Caco-2 (cell line): ENCODE measurements around the gene CHI3L2. TPM values are rescaled to one million over a fixed set of nuclear protein-coding genes. Genes with fewer than 3 reads are reported as not detected.

Experiments
- BruUV-seq: library from RNA; stranded (reverse); fragments of 400-500 nt; replicated peaks from 2 replicates; lab custom pipeline; 2021; lab: Mats Ljungman, UMichigan
- CTCF ChIA-PET: fragments of 300-600 bp; sonication (Branson Sonifier 250); formaldehyde crosslinking; loops from one replicate; lab custom pipeline; 2022; ENCODE audit warnings: antibody characterized with exemption; lab: Charles Lee
- POLR2A ChIA-PET: fragments of 300-600 bp; sonication (Branson Sonifier 250); formaldehyde crosslinking; loops from one replicate; lab custom pipeline; 2022; ENCODE audit warnings: antibody characterized with exemption; lab: Charles Lee
- DNase-seq, 2 experiments: peaks; one replicate each; pipeline versions ENCODE4 v3.0.0 to v3.0.0-alpha.2; 2020 to 2022
- H3K27me3 ChIP-seq: replicated peaks from 2 replicates; pipeline ENCODE4 v1.6.0; 2011; ENCODE audit warnings: low read length; ENCODE audit not compliant: control insufficient read depth, insufficient read depth
- H3K36me3 ChIP-seq: 2 replicates; pipeline ENCODE4 v1.5.1; 2011; ENCODE audit warnings: low read length; ENCODE audit not compliant: control insufficient read depth, insufficient read depth
- H3K4me1 ChIP-seq: fragments of 250-450 bp; sonication (Bioruptor Pico); 2 replicates; pipeline ENCODE4 v1.5.1; 2020; ENCODE audit warnings: mild to moderate bottlenecking
- H3K4me3 ChIP-seq: 2 replicates; pipeline ENCODE4 v1.5.1; 2011; ENCODE audit warnings: low read depth, mild to moderate bottlenecking, control low read depth, low read length
- H3K9me3 ChIP-seq: fragments of 250-450 bp; sonication (Bioruptor Pico); 2 replicates; pipeline ENCODE4 v1.5.1; 2020; ENCODE audit warnings: mild to moderate bottlenecking, moderate library complexity
- H3K27ac Mint-ChIP-seq: one replicate; pipeline ENCODE4 v1.8.0; 2022; ENCODE audit warnings: mixed read lengths; ENCODE audit not compliant: unreplicated experiment
- H3K27me3 Mint-ChIP-seq: one replicate; pipeline ENCODE4 v1.8.0; 2022; ENCODE audit warnings: mixed read lengths; ENCODE audit not compliant: insufficient read depth, unreplicated experiment
- H3K36me3 Mint-ChIP-seq: one replicate; pipeline ENCODE4 v1.8.0; 2022; ENCODE audit warnings: mild to moderate bottlenecking, mixed read lengths; ENCODE audit not compliant: insufficient read depth, unreplicated experiment
- H3K4me1 Mint-ChIP-seq: one replicate; pipeline ENCODE4 v1.8.0; 2022; ENCODE audit warnings: low read depth, mixed read lengths; ENCODE audit not compliant: unreplicated experiment
- H3K4me3 Mint-ChIP-seq: one replicate; pipeline ENCODE4 v1.8.0; 2022; ENCODE audit warnings: mild to moderate bottlenecking, moderate library complexity, mixed read lengths; ENCODE audit not compliant: unreplicated experiment
- H3K9me3 Mint-ChIP-seq: one replicate; pipeline ENCODE4 v1.8.0; 2022; ENCODE audit warnings: mixed read lengths; ENCODE audit not compliant: unreplicated experiment
- intact Hi-C: fragments of 100-400 bp; cut with micrococcal nuclease; formaldehyde crosslinking; loops from one replicate; pipeline ENCODE4 v1.10.0; 2022; ENCODE audit not compliant: unreplicated experiment
- total RNA-seq: library from RNA; stranded (reverse); gene quantifications from 2 replicates; pipeline ENCODE4 v1.2.3, GENCODE V29; 2022
- TF ChIP-seq, protein P1 (sequence below), 2 experiments: fragments of 200-600 bp in 1 of 2; IDR thresholded peaks; 1 replicate in 1 of 2; 2 replicates in 1 of 2; pipeline versions ENCODE4 v1.5.1 to v1.8.0; 2011 to 2022; ENCODE audit warnings: antibody characterized with exemption in 1 of 2, control low read depth in 1 of 2, inconsistent platforms in 1 of 2, low read depth in 1 of 2, low read length in 1 of 2, mild to moderate bottlenecking in 1 of 2, moderate library complexity in 1 of 2; ENCODE audit not compliant: insufficient read depth in 1 of 2, severe bottlenecking in 1 of 2, unreplicated experiment in 1 of 2

CHI3L2 gene
- total RNA-seq, 1 experiment from 2014 or later = not detected

DNA sequence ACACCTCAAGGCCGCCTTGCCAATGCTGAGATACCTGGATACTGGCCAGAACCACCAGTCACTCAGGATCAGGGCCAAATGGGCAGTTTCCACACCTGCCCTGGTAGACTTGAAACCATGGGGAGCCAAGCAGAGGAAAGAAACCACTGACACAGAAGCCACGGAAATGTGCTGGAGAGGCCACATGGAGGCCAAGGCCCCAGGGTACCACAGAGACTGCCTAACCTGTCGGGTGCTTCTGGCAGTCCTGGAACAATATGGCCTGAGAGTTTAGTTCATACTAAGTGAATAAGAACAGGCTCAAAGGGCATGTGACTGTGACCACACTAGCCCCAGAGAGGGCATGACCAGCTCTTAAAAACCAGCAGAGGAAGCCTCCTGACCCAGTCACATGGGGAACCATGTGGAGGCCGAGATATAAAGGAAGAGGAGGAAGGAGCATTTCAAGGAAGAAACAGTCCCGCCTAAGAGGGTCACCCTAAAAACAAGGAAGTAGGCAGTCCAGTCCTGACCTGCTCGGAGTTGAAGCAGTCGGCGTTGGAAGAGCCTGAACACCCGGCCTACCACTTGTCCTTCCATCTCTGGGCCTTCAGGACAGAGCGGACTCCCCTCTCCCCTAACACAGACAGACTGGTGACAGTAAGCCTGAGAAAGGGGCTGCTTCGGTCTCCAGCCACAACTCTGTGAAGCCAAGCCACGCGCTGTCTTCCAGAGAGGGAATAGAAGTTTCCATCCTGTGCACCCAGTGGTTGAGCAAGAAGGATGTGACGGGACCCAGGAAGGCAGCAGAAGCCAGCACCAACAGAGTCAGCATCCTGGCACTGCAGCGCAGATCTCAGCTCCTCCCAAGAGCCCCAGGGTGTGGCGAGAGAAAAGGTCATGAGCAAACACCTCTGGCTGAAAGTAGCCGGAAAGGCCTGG, 27.4 kb upstream of the CHI3L2 start, which contains the start of gene DENND2D:
Gene DENND2D, minus strand, starts transcription at position 766 of the 921 bp plus-strand sequence. Its CDS starts 187 bp downstream, at position 579.
- ChIA-PET POLR2A (no interaction called here), CTCF (no interaction called here)
- H3K9me3 Mint-ChIP-seq = no peaks in the 10 kb centered on the region
- no peaks in the 10 kb centered on the region for H3K27me3 Mint-ChIP-seq
- Histone ChIP-seq H3K4me1 (peaks cover 33% of the 10 kb centered on the region), H3K4me3 (no peak within 1 kb of the TSS), H3K27me3 (no peaks in the 10 kb centered on the region), H3K36me3 (peaks cover 2% of the 10 kb centered on the region; the same call in 1 of the 2 replicates), H3K9me3 (no peaks in the 10 kb centered on the region)
- BruUV-seq = no TSS peak
- TF ChIP-seq, protein P1, sequence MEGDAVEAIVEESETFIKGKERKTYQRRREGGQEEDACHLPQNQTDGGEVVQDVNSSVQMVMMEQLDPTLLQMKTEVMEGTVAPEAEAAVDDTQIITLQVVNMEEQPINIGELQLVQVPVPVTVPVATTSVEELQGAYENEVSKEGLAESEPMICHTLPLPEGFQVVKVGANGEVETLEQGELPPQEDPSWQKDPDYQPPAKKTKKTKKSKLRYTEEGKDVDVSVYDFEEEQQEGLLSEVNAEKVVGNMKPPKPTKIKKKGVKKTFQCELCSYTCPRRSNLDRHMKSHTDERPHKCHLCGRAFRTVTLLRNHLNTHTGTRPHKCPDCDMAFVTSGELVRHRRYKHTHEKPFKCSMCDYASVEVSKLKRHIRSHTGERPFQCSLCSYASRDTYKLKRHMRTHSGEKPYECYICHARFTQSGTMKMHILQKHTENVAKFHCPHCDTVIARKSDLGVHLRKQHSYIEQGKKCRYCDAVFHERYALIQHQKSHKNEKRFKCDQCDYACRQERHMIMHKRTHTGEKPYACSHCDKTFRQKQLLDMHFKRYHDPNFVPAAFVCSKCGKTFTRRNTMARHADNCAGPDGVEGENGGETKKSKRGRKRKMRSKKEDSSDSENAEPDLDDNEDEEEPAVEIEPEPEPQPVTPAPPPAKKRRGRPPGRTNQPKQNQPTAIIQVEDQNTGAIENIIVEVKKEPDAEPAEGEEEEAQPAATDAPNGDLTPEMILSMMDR (IDR thresholded peaks at IDR 0.05; ENCODE audit: insufficient read depth in 1 of 2, low read depth in 1 of 2, low read length in 1 of 2, severe bottlenecking in 1 of 2, unreplicated experiment in 1 of 2) = no peak
- H3K4me3 Mint-ChIP-seq = no peak within 1 kb of the TSS
- H3K4me1 Mint-ChIP-seq = peaks cover 9% of the 10 kb centered on the region
- intact Hi-C loops = loop anchor here (5.0 kb wide), 3 partner anchors 38 to 132 kb away; partner anchors contain the start of genes CEPT1 and DRAM2
- peaks cover 12% of the 10 kb centered on the region for H3K36me3 Mint-ChIP-seq
- no peak for DNase-seq
- H3K27ac Mint-ChIP-seq = no peak within 1 kb of the TSS

DNA sequence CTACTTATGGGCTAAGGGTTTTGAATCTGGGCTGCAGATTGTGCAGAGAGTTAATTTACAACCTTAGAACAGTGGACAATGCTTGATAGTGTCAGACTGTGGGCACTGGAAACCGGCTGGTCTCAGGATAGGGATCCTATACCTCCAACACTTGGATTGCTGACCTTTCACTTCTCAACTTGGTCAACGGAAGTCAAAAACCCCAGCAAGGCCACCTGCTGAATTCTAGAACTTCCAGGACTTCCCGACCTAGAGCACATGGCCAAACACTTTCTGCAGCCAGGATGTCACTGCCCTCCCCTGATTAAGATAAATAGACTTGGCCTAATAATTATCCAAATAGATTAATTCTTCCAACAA, 26.7 kb upstream of the CHI3L2 start:
- Mint-ChIP-seq H3K4me3 (no peak overlapping the region), H3K4me1 (peaks cover 14% of the 10 kb centered on the region), H3K36me3 (peaks cover 12% of the 10 kb centered on the region), H3K27me3 (no peaks in the 10 kb centered on the region), H3K9me3 (no peaks in the 10 kb centered on the region), H3K27ac (no peak overlapping the region)
- DNase-seq = no peak
- Histone ChIP-seq H3K27me3 (no peaks in the 10 kb centered on the region), H3K9me3 (no peaks in the 10 kb centered on the region), H3K4me3 (no peak overlapping the region), H3K36me3 (peaks cover under 1% of the 10 kb centered on the region; the same call in 1 of the 2 replicates), H3K4me1 (peaks cover 34% of the 10 kb centered on the region)
- ChIA-PET POLR2A (no interaction called here), CTCF (no interaction called here)
- BruUV-seq = no TSS peak
- TF ChIP-seq, protein P1 (IDR thresholded peaks at IDR 0.05; ENCODE audit: insufficient read depth in 1 of 2, low read depth in 1 of 2, low read length in 1 of 2, severe bottlenecking in 1 of 2, unreplicated experiment in 1 of 2) = no peak
- intact Hi-C loops = loop anchor here (5.0 kb wide), 3 partner anchors 38 to 132 kb away; partner anchors contain the start of genes CEPT1 and DRAM2

DNA sequence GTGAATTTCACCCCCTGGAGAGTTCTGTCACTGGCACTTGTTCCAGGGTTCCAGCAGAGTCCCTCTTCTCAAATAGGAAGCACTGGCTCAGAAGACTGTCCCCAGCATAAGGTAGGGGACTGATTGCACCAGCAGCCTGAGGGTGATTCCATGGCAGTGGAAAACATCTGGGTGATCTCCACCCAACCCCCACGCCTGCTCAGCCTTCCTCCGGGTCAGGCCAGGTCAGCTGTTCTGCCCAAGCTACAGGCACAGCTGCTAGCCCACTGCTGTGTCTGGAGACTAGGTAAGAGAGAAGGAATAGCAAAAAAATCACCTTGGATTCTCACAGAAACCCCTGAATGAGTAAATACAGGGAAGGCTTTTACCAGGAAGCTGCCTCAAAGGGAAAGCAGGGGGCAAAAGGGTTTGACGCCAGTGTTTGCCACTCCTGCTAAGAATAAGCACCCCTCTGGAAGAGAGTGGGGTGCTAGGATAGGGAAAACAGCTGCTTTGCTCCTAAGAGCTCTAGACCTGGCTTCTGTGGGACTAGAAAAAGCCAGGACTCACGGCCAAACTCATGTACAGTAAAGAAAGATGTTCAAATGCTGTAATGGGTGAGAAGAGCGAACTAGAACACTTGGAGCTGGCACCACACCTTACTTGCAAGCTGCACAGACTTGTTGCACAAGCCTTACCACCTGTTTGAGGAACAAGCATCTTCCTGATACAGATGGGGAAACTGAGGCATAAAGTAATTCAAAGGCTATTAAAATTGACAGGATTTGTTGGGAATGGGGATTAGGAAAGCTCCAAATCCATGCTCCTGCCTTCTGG, 26.0 kb upstream of the CHI3L2 start:
- peaks cover 34% of the 10 kb centered on the region for H3K4me1 ChIP-seq
- TF ChIP-seq, protein P1 (IDR thresholded peaks at IDR 0.05; ENCODE audit: insufficient read depth in 1 of 2, low read depth in 1 of 2, low read length in 1 of 2, severe bottlenecking in 1 of 2, unreplicated experiment in 1 of 2) = no peak

More for the DNA sequence above, 26.0 kb upstream of the CHI3L2 start:
- DNase-seq = no peak
- intact Hi-C loops = loop anchor here (5.0 kb wide), 3 partner anchors 39 to 131 kb away; partner anchors contain the start of genes CEPT1 and DRAM2
- no peaks in the 10 kb centered on the region for H3K27me3 Mint-ChIP-seq
- Histone ChIP-seq H3K4me3 (no peak overlapping the region), H3K27me3 (no peaks in the 10 kb centered on the region), H3K36me3 (no peaks in the 10 kb centered on the region; the same call in 1 of the 2 replicates), H3K9me3 (no peaks in the 10 kb centered on the region)
- ChIA-PET CTCF (no interaction called here), POLR2A (no interaction called here)
- no peak overlapping the region for H3K4me3 Mint-ChIP-seq
- H3K9me3 Mint-ChIP-seq = no peaks in the 10 kb centered on the region
- peaks cover 14% of the 10 kb centered on the region for H3K4me1 Mint-ChIP-seq
- H3K36me3 Mint-ChIP-seq = peaks cover 9% of the 10 kb centered on the region
- no TSS peak for BruUV-seq
- no peak overlapping the region for H3K27ac Mint-ChIP-seq
